ENCODE measurements around the gene RTP4. TPM values are rescaled to one million over a fixed set of nuclear protein-coding genes. Genes with fewer than 3 reads are reported as not detected.

The RTP4 gene
- total and polyA plus RNA-seq, 2 of the 8 experiments (the other 6 are each of a cell fraction or from before 2014, with no cell fraction given) = not detected

DNA sequence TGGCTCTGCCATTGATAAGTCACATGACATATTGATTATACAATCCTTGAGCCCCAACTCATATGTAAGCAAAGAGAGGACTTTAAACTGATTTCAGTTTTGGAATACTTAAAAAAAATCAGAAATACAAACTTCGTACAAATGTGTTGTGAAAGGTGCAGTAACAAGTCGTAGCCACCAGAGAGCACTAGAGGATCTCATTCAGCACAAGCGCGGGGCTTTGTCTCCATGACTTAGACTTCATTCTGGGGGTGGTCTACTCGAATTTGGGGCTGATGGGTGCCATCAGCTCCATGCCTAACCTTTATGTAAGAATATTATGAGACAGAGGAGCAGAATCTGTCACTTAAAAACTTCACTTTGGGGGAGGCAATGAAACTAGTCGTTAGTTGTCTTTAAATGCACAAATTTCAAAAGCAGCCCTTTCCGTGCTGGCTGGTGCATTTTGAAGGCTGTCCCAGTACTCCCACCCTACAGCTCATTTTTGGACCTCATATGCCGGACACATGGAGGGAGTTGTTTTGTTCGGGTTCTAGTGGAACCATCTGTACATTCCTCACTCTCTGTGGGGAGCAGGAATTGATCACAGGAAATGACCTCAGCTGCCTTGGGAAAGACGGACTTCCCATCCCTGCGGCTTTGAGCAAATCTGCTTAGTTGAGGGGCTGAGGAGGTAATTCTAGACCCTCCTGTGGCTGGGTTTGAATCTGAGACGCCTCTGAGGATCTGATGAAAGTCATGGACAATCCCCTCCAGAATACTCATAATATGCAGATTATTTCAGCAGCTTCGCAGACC, 49.2 kb upstream of the RTP4 start:
- Histone ChIP-seq H3K4ac (replicated peaks; ENCODE audit: insufficient read length, low read depth, low read length) (peak overlapping the region; percentile 29), H3K23ac (ENCODE audit: insufficient read length) (no peak overlapping the region), H3K4me3 (ENCODE audit: extremely low read depth in 1 of 4, insufficient read depth in 2 of 4, low read depth in 3 of 4, low read length in 4 of 4) (no peak overlapping the region), H3K27me3 (replicated peaks in 1 of 4; ENCODE audit: control insufficient read depth in 3 of 4, extremely low read depth in 1 of 4, insufficient read depth in 3 of 4, low read length in 3 of 4) (no peaks in the 10 kb centered on the region; a peak in 2 of 7 replicates), H3K56ac (replicated peaks; ENCODE audit: insufficient read length, low read depth, low read length) (no peak overlapping the region), H4K5ac (ENCODE audit: insufficient read length, low read depth, low read length) (no peak overlapping the region), H2BK15ac (ENCODE audit: low read length) (peak overlapping the region; percentile 83), H3K18ac (ENCODE audit: extremely low read depth, low read length) (peak overlapping the region; percentile 39; the same call in 1 of the 2 replicates), H3K27ac (ENCODE audit: low read depth, low read length) (no peak overlapping the region), H2AFZ (ENCODE audit: low read length) (0 out of 2 replicates have a peak overlapping the region, but pooled peaks have one; percentile 65), H4K8ac (ENCODE audit: extremely low read depth, insufficient read depth, low read length) (no peak overlapping the region), H3K9me3 (ENCODE audit: insufficient read depth in 2 of 2, low read depth in 1 of 2, low read length in 1 of 2) (no peaks in the 10 kb centered on the region), H3K4me2 (ENCODE audit: insufficient read depth in 1 of 2, low read depth in 2 of 2, low read length in 2 of 2) (no peak overlapping the region), H4K20me1 (replicated peaks in 1 of 2; ENCODE audit: control insufficient read depth in 1 of 2, insufficient read depth in 2 of 2, low read length in 2 of 2) (no peaks in the 10 kb centered on the region), H3K9ac (replicated peaks in 1 of 4; ENCODE audit: extremely low read depth in 1 of 4, low read depth in 3 of 4, low read length in 3 of 4) (no peak overlapping the region), H3K79me1 (ENCODE audit: low read depth, low read length) (no peaks in the 10 kb centered on the region), H2BK5ac (ENCODE audit: low read depth, low read length) (peak overlapping the region; percentile 4; the same call in 1 of the 2 replicates), H3K14ac (ENCODE audit: insufficient read length) (no peak overlapping the region), H2BK120ac (replicated peaks; ENCODE audit: low read depth, low read length) (peak overlapping the region; percentile 44), H4K91ac (replicated peaks; ENCODE audit: insufficient read length, low read length) (peak overlapping the region; percentile 52), H3K23me2 (ENCODE audit: low read depth, low read length) (no peaks in the 10 kb centered on the region), H2AK5ac (ENCODE audit: low read depth, low read length) (no peak overlapping the region), H3K36me3 (ENCODE audit: control insufficient read depth in 2 of 4, insufficient read depth in 4 of 4, low read length in 3 of 4) (no peaks in the 10 kb centered on the region), H2BK12ac (ENCODE audit: low read depth, low read length) (peak overlapping the region; percentile 65; the same call in 1 of the 2 replicates), H3K79me2 (ENCODE audit: control insufficient read depth in 1 of 2, insufficient read depth in 2 of 2, low read length in 2 of 2) (no peaks in the 10 kb centered on the region), H3K4me1 (replicated peaks in 1 of 4; ENCODE audit: control insufficient read depth in 3 of 4, insufficient read depth in 4 of 4, low read length in 3 of 4) (peaks cover 0 to 4% (median 2%) of the 10 kb centered on the region in 4 experiments; a peak in 4 of 7 replicates), H2BK20ac (ENCODE audit: low read length) (peak overlapping the region; percentile 76)
- FAIRE-seq (peak; percentile 93), DNase-seq (ENCODE audit: low read depth in 1 of 2, low spot score in 2 of 2) (peak in 1 of 2 experiments; percentile 62)
- ChIA-PET POLR2A (ENCODE audit: partially characterized antibody) (interaction anchor here (1.0 to 2.4 kb wide), 4 partner anchors 274 to 390 kb away, joined by 3 to 19 read pairs (median 4); no protein-coding TSS in a partner anchor), CTCF (ENCODE audit: partially characterized antibody) (interaction anchor here (0.6 to 24.1 kb wide), 127 partner anchors 12 to 1596 kb away, joined by 3 to 947 read pairs (median 7); partner anchors contain the start of genes RTP2 and SST)
- TF ChIP-seq YY1 (IDR thresholded peaks at IDR 0.05; ENCODE audit: low read depth, low read length) (peak; percentile 8; the same call in 1 of the 2 replicates), KDM1A (IDR thresholded peaks at IDR 0.05; ENCODE audit: borderline replicate concordance, low read length) (no peak), RFX5 (IDR thresholded peaks at IDR 0.05; ENCODE audit: borderline replicate concordance, low read depth, low read length) (no peak), TBP (IDR thresholded peaks at IDR 0.05; ENCODE audit: low read depth, low read length) (no peak), RAD21 (IDR thresholded peaks at IDR 0.05 in 1 of 2, conservative IDR thresholded peaks at IDR 0.05 in 1 of 2; ENCODE audit: low read depth in 2 of 2, low read length in 2 of 2) (peak; percentile 97 to 98)
- TF ChIP-seq, protein P1, sequence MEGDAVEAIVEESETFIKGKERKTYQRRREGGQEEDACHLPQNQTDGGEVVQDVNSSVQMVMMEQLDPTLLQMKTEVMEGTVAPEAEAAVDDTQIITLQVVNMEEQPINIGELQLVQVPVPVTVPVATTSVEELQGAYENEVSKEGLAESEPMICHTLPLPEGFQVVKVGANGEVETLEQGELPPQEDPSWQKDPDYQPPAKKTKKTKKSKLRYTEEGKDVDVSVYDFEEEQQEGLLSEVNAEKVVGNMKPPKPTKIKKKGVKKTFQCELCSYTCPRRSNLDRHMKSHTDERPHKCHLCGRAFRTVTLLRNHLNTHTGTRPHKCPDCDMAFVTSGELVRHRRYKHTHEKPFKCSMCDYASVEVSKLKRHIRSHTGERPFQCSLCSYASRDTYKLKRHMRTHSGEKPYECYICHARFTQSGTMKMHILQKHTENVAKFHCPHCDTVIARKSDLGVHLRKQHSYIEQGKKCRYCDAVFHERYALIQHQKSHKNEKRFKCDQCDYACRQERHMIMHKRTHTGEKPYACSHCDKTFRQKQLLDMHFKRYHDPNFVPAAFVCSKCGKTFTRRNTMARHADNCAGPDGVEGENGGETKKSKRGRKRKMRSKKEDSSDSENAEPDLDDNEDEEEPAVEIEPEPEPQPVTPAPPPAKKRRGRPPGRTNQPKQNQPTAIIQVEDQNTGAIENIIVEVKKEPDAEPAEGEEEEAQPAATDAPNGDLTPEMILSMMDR (IDR thresholded peaks at IDR 0.05; ENCODE audit: control extremely low read depth in 1 of 3, insufficient read depth in 1 of 3, low read depth in 1 of 3, low read length in 3 of 3) = peak; percentile 45 to 90 (median 80)
- 43% methylated on average over 13 of the region's 13 CpGs; no CpG with 5 or more reads in 1 of the 2 experiments for WGBS, 2 experiments (ENCODE audit: extremely low coverage in 1 of 2, insufficient coverage in 1 of 2, insufficient read length in 1 of 2, insufficient replicate concordance in 2 of 2, low coverage in 1 of 2, low lambda C conversion rate in 2 of 2, missing lambda C conversion rate in 1 of 2)
